HCT116 (cell line): ENCODE results near the gene ROBO1.
"Not testable (repeated sequence)": the region's sequence is repeated elsewhere in the genome, so short reads cannot be mapped to it uniquely, and the experiment has no call there.

Source experiments
- EGR1 ChIP-seq: IDR thresholded peaks from 2 replicates; pipeline ENCODE4 v1.6.1; 2012; ENCODE audit warnings: low read depth
- EZH2phosphoT487 ChIP-seq: fragments of 200-600 bp; IDR thresholded peaks from 2 replicates; pipeline ENCODE4 v1.6.1; 2018; ENCODE audit warnings: antibody characterized with exemption, borderline replicate concordance
- POLR2AphosphoS5 ChIP-seq: IDR thresholded peaks from 2 replicates; pipeline ENCODE4 v1.6.1; 2011; ENCODE audit warnings: mild to moderate bottlenecking, low read depth, low read length, moderate library complexity
- ZNF274 ChIP-seq: fragments of 200-500 bp; sonication (Bioruptor generic); IDR thresholded peaks from 2 replicates; pipeline ENCODE4 v1.6.1; 2014; ENCODE audit warnings: mild to moderate bottlenecking, low read depth, low read length, inconsistent platforms
- TF ChIP-seq, protein P1 (sequence below), 3 experiments: fragments of 200-600 bp in 1 of 3; sonication (generic) in 1 of 3; IDR thresholded peaks in 2 of 3; conservative IDR thresholded peaks in 1 of 3; 2 replicates each; pipeline ENCODE4 v1.5.1; 2012 to 2017; ENCODE audit warnings: low read depth in 2 of 3, low read length in 2 of 3, antibody characterized with exemption in 1 of 3, borderline replicate concordance in 1 of 3, control low read depth in 1 of 3, mild to moderate bottlenecking in 1 of 3, mixed read lengths in 1 of 3, mixed run types in 1 of 3, moderate library complexity in 1 of 3; ENCODE audit not compliant: insufficient read depth in 1 of 3
- TF ChIP-seq, protein P2 (sequence below): IDR thresholded peaks from 2 replicates; pipeline ENCODE4 v1.6.1; 2012
- TF ChIP-seq, protein P3 (sequence below): IDR thresholded peaks from 2 replicates; pipeline ENCODE4 v1.6.1; 2012; ENCODE audit warnings: low read depth

DNA sequence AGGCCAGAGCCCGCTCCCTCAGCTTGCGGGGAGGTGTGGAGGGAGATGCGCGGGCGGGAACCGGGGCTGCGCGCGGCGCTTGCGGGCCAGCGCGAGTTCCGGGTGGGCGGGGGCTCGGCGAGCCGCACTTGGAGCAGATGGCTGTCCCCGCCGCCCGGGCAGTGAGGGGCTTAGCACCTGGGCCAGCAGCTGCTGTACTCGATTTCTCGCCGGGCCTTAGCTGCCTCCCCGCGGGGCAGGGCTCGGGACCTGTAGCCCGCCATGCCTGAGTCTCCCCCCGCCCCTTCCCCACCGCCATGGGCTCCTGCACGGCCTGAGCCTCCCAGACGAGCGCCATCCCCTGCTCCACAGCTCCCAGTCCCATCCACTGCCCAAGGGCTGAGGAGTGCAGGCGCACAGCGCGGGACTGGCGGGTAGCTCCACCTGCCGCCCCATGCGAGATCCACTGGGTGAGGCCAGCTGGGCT is 265.5 kb downstream of the ROBO1 start:
- TF ChIP-seq, protein P1, sequence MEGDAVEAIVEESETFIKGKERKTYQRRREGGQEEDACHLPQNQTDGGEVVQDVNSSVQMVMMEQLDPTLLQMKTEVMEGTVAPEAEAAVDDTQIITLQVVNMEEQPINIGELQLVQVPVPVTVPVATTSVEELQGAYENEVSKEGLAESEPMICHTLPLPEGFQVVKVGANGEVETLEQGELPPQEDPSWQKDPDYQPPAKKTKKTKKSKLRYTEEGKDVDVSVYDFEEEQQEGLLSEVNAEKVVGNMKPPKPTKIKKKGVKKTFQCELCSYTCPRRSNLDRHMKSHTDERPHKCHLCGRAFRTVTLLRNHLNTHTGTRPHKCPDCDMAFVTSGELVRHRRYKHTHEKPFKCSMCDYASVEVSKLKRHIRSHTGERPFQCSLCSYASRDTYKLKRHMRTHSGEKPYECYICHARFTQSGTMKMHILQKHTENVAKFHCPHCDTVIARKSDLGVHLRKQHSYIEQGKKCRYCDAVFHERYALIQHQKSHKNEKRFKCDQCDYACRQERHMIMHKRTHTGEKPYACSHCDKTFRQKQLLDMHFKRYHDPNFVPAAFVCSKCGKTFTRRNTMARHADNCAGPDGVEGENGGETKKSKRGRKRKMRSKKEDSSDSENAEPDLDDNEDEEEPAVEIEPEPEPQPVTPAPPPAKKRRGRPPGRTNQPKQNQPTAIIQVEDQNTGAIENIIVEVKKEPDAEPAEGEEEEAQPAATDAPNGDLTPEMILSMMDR (IDR thresholded peaks at IDR 0.05 in 2 of 3, conservative IDR thresholded peaks at IDR 0.05 in 1 of 3; ENCODE audit: borderline replicate concordance in 1 of 3, insufficient read depth in 1 of 3, low read depth in 2 of 3, low read length in 2 of 3): not testable (repeated sequence)
- TF ChIP-seq EZH2phosphoT487, EGR1, POLR2AphosphoS5, ZNF274: not testable (repeated sequence)
- TF ChIP-seq, protein P2, sequence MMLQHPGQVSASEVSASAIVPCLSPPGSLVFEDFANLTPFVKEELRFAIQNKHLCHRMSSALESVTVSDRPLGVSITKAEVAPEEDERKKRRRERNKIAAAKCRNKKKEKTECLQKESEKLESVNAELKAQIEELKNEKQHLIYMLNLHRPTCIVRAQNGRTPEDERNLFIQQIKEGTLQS: not testable (repeated sequence)
- TF ChIP-seq, protein P3, sequence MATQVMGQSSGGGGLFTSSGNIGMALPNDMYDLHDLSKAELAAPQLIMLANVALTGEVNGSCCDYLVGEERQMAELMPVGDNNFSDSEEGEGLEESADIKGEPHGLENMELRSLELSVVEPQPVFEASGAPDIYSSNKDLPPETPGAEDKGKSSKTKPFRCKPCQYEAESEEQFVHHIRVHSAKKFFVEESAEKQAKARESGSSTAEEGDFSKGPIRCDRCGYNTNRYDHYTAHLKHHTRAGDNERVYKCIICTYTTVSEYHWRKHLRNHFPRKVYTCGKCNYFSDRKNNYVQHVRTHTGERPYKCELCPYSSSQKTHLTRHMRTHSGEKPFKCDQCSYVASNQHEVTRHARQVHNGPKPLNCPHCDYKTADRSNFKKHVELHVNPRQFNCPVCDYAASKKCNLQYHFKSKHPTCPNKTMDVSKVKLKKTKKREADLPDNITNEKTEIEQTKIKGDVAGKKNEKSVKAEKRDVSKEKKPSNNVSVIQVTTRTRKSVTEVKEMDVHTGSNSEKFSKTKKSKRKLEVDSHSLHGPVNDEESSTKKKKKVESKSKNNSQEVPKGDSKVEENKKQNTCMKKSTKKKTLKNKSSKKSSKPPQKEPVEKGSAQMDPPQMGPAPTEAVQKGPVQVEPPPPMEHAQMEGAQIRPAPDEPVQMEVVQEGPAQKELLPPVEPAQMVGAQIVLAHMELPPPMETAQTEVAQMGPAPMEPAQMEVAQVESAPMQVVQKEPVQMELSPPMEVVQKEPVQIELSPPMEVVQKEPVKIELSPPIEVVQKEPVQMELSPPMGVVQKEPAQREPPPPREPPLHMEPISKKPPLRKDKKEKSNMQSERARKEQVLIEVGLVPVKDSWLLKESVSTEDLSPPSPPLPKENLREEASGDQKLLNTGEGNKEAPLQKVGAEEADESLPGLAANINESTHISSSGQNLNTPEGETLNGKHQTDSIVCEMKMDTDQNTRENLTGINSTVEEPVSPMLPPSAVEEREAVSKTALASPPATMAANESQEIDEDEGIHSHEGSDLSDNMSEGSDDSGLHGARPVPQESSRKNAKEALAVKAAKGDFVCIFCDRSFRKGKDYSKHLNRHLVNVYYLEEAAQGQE: not testable (repeated sequence)
